ENCODE data around the gene NAPA.

The NAPA gene

GRCh38 chr19:47521473-47522180, 6.8 kb upstream of the NAPA start:
- DNase-seq, result no peak

GRCh38 chr19:47520839-47521238, 6.0 kb upstream of the NAPA start:
- no peak for DNase-seq

GRCh38 chr19:47520343-47520806, 5.5 kb upstream of the NAPA start:
- DNase-seq, result no peak

GRCh38 chr19:47518854-47519253, 4.0 kb upstream of the NAPA start:
- DNase-seq, result no peak

GRCh38 chr19:47518139-47518538, 3.3 kb upstream of the NAPA start:
- peak; percentile 67 for DNase-seq

- no peak for DNase-seq
These were observed 553 bp downstream of the NAPA start for GRCh38 chr19:47514151-47514868.

GRCh38 chr19:47512948-47513319, 1.9 kb downstream of the NAPA start:
- no peak for DNase-seq

- peak; percentile 19 for DNase-seq
These were observed 2.5 kb downstream of the NAPA start for GRCh38 chr19:47512183-47512947.

GRCh38 chr19:47511681-47512080, 3.2 kb downstream of the NAPA start:
- DNase-seq, result no peak

GRCh38 chr19:47511128-47511517, 3.7 kb downstream of the NAPA start:
- no peak for DNase-seq

GRCh38 chr19:47510516-47511127, 4.2 kb downstream of the NAPA start:
- no peak for DNase-seq

- no peak for DNase-seq
These were observed 4.9 kb downstream of the NAPA start for GRCh38 chr19:47509973-47510372.

GRCh38 chr19:47509170-47509847, 5.6 kb downstream of the NAPA start:
- DNase-seq, result no peak

GRCh38 chr19:47508721-47509120, 6.1 kb downstream of the NAPA start:
- DNase-seq, result no peak

GRCh38 chr19:47507924-47508553, 6.8 kb downstream of the NAPA start:
- DNase-seq, result no peak

- DNase-seq, result no peak
These were observed 7.9 kb downstream of the NAPA start for GRCh38 chr19:47507012-47507411.

- DNase-seq, result no peak
These were observed 8.4 kb downstream of the NAPA start for GRCh38 chr19:47506459-47506858.

- DNase-seq, result no peak
These were observed 9.4 kb downstream of the NAPA start for GRCh38 chr19:47505506-47505905.

GRCh38 chr19:47503826-47504150, 11.1 kb downstream of the NAPA start:
- no peak for DNase-seq

GRCh38 chr19:47503130-47503825, 11.6 kb downstream of the NAPA start:
- no peak for DNase-seq

Measured in CD4-positive, alpha-beta T cell treated with Interleukin-17A for 1 hour (primary cell).